T1000 (cell line): ENCODE measurements around the gene CCDC158.
"Not testable (repeated sequence)": the region's sequence is repeated elsewhere in the genome, so short reads cannot be mapped to it uniquely, and the experiment has no call there.

ENCODE experiments used
- DNase-seq: peaks from one replicate; lab custom pipeline; 2025; ENCODE audit warnings: mixed read lengths; lab: John Stamatoyannopoulos, UW

Gene CCDC158

DNA sequence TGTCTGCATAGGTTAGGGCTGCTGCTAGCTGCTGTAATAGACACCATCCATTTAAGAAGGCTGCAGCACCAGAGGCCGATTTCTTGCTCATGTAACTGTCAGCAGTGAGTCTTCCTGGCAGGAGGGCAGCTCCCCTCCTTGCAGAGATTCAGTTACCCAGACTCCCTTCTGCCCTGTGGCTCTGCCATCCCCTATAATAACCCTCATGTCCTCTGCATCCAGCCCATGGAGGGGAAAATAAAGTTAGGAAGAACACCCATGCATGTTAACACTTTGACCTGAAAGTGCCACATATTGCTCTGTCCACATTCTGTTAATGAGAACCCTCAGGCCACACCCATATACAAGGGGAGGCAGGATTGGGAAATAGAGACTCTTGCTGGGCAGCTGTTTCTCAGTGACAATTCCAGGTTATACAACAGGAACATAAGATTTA, 109.0 kb downstream of the CCDC158 start:
- no peak for DNase-seq

GRCh38 chr4:76310683-76311082, 110.3 kb downstream of the CCDC158 start:
- DNase-seq = no peak

GRCh38 chr4:76309939-76310550, 110.9 kb downstream of the CCDC158 start:
- no peak for DNase-seq

GRCh38 chr4:76308548-76308947, 112.4 kb downstream of the CCDC158 start:
- DNase-seq = no peak

GRCh38 chr4:76307660-76308014, 113.3 kb downstream of the CCDC158 start:
- DNase-seq = no peak

DNA sequence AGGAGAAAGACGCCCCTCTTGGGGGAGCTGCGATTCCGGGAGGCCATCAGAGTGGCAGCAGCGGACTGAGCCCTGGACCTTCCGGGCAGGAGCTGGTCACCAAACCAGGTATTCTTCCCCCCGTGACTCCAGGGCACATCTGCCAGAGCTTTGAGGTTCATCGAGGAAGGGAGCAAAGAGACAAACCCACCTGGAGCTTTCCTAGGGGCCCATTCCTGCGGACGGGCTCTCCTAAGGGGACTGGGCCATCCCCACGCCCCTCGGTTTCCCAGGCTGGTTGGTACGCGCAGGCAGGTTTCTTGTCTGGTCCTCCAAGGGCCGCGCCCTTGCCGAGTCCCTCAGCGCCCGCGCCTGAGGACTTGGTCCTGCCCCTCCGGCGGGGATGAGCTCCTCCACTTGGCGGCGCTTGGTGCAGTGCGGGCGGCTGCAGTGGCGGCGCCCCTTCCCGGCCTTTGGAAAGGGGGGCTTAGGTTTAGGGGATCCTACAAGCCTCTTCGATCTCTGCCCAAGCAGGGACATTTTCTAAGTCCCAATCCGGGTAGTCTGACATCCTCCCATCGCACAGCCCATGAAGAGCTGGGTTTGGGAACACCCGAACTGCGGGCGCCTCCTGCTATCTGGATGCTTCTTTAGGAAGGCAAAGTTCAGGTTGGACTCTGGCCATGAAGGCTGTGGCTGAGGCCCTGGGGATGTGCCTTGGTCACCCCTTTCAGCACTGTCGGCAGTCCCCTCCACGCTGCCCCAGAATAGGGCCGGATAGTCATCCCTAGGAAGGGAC, 113.9 kb downstream of the CCDC158 start:
- no peak for DNase-seq

DNA sequence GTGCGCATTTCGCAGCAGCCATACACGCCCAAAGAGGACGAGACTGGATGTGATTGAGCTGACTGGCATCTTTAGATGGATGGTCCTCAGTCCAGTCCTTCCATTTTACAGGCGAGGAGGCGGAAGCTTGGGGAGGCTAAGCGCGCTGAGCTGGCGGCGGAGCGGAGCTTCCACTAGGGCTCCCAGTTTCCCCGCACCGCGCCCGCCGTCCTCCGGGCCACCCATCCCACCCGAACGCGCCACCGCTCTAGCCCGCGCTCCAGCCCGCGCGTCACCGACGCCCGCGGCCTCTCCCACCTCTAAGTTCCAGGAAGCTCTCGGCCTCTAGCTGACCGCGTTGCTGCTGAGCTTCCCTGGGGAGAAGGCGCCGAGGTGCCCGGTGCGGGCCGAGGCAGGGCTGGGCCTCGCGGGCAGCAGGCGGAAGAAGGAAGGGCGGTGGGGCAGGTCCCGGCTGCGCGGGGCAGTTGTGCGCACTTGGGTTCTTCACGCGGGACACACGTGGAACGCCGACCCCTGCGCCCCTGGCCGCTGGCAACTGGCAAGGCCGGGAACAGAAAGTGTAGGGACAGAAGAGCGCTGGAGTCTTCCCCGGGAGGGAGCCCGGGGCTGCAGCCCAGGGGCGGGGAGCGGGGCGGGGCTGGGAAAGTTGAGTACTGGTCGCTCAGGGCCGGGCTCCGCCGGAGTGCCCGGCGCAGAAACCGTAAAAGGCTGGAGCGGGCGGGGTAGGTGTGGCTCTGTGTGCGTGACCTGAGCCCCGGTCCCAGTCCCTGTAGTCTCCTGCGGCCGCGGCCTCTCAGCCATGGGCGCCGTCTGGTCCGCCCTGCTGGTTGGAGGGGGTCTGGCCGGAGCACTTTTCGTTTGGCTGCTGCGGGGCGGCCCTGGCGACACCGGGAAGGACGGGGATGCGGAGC, 114.7 kb downstream of the CCDC158 start, which contains the start of gene STBD1:
STBD1 (plus strand) TSS at position 763 of the 911 bp plus-strand sequence; CDS start at position 800, 37 bp downstream.
- peak; percentile 46 for DNase-seq

GRCh38 chr4:76305033-76305687, 115.8 kb downstream of the CCDC158 start:
- no peak for DNase-seq

DNA sequence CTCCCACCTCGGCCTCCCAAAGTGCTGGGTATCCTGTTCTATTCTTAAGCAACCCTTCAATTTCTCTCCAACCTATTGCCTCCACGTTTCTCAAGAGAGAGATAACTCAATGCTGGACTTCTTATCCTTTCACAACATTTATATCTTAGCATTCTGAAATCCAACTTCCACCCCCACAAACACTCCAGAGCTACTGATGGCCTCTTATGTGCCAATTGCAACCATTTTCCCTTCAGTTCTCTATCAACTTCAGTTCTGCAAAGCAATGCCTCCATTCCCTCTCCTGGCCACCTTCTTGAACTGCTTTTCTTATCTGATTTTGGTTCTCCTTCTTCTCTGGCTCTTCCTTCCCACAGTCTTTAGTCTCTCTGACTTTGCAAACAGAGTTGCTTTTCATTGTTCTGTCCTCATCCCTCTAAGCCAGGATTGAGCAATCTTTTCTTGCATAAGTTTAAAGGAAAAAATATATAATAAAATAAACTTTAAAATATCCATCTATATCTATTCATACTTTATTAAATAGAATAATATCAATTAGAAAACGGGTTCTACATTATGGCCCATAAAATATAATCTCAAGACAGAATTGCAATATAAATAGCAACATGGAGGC, 118.0 kb downstream of the CCDC158 start:
- no peak for DNase-seq

GRCh38 chr4:76301775-76302162, 119.2 kb downstream of the CCDC158 start:
- DNase-seq = no peak

DNA sequence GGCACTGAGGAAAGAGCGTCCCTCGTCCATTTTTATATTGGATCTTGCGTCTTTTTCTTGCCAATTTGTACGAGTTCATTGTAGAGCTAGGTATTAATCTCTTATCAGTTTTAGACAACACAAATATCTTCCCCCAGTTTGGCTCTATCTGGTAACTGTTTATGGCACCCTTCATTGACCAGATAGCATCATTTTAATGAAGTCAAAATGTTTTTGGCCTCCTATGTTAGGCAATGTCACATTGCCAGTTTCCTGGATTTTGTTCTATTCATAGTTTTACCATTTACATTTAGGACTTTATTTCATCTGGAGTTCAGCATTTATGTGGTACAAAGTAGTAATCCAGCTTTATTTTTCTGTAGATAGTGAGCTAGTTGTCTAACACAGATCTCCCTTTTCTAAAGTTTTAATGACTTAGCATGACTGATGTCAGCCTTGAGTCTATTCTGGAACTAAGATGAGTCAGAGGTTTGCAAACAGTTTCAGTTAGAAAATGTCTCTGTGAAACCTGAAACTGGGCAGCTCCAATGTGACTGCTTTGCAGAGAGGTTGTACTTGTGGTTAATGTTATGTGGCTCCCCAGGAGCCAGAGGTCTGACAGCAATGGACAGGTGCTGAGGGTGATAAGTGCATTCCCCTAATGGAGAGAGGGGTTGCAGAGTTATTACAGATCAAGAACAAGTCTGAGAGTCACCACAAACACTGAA, 119.7 kb downstream of the CCDC158 start:
- no peak for DNase-seq

GRCh38 chr4:76300012-76300411, 120.9 kb downstream of the CCDC158 start:
- no peak for DNase-seq

DNA sequence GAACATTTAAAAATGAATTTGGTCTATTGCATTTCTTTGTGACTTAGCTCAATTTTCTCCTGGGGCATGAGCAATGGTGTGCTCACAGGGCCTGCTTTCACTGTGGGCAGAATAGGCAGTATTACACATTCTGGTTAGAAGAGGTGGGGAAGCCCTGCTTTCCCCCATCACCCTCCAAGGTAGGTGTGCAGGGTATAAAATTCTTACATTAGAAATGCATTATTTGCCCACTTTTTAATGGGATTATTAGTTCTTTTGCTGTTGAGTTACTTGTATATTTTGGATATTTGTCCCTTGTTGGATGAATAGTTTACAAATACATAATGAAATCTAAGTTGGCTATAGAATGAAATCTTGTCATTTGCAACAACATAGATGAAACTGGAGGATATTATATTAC, 122.7 kb downstream of the CCDC158 start:
- no peak for DNase-seq

DNA sequence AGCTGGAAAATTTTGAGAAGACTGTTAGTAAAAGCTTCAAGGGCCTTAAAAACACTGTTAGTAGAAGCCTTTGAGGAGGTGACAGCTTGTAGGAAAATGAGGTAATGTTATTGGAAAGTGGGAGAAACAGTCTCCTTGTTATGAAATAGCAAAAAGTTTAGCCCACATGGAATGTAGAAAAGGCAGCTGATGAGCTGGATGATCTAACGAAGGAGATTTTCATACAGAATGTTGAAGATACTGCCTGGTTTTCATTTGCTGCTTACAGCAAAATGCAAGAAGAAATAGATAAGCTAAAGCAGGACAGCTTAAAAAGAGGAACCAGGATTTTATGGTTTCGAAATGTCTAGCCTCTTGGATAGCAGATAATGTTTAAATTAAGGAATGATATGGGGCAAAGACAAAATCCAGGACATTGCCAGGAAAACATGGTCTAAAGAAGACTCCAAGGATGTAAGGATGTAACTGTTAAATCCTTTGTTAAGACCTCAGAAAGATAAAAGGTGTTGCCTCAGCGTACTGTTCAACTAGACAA, 124.6 kb downstream of the CCDC158 start:
- no peak for DNase-seq

DNA sequence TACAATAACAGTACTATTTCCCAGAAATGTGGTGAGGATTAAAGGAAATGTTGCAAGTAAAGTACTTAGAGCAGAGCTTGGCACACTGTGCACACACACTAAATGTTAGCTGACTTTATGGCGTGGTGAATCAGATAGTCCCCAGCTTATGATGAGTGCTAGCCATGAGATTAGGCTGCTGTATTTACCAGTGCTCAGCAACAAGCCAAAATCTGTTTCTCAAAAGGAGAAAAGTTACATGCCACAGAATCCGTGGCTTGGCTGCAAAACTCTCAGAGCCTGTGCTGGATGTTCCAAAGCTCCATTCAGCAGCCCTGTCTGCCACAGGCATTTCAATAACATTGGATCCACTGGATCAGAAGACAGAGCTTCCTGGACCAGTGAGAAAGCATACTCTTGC, 127.2 kb downstream of the CCDC158 start:
- no peak for DNase-seq

- DNase-seq = no peak
Measured at GRCh38 chr4:76292730-76293129, 128.2 kb downstream of the CCDC158 start.

DNA sequence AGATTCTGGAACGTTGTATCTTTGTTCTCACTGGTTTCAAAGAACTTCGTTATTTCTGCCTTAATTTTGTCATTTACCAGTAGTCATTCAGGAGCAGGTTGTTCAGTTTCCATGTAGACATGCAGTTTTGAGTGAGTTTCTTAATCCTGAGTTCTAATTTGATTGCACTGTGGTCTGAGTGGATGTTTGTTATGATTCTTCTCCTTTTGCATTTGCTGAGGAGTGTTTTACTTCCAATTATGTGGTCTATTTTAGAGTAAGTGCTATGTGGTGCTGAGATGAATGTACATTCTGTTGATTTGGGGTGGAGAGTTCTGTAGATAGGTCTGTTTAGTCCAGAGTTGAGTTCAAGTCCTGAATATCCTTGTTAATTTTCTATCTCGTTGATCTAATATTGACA, 133.1 kb downstream of the CCDC158 start:
- DNase-seq = not testable (repeated sequence)

DNA sequence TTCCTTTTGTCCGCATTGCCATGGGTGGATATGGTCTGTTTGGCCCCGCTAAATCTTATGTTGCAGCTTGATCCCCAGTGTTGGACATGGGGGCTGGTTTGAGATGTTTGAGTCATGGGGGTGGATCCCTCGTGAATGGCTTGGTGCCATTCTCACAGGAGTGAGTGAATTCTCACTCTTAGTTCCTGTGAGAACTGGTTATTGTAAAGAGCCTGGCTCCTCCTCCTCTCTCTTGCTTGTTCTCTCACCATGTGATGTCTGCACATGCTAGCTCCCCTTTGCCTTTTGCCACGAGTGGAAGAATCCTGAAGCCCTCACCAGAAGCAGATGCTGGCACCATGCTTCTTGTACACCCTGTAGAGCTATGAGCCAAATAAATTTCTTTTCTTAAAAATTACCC, 137.0 kb downstream of the CCDC158 start:
- DNase-seq = no peak

- no peak for DNase-seq
Measured at GRCh38 chr4:76282941-76283689, 137.8 kb downstream of the CCDC158 start.

DNA sequence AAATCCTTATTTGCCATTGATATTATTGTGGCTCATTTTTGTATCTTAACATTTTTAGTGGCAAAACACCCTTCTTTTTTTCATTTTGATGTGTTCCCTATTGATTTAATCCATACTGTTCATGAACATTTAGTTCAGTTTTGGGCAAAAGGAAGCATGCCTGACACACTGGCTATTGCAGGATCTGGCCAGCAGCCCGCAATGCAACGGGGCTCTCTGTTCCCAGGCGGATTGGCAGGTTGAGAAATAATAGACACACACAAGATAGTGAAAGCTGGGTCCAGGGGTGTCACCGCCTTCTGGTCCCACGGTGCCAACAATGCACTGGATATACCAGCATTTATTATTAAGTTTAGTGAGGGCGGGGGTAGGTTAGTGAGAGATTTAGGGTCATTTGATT, 139.3 kb downstream of the CCDC158 start:
- not testable (repeated sequence) for DNase-seq
